Measurements from ENCODE around the gene DNASE1L1. TPM values are rescaled to one million over a fixed set of nuclear protein-coding genes. Genes with fewer than 3 reads are reported as not detected.

DNASE1L1 gene
- polyA plus RNA-seq, 1 of the 3 experiments (the other 2 are of a cell fraction), result 18.2 TPM

DNA sequence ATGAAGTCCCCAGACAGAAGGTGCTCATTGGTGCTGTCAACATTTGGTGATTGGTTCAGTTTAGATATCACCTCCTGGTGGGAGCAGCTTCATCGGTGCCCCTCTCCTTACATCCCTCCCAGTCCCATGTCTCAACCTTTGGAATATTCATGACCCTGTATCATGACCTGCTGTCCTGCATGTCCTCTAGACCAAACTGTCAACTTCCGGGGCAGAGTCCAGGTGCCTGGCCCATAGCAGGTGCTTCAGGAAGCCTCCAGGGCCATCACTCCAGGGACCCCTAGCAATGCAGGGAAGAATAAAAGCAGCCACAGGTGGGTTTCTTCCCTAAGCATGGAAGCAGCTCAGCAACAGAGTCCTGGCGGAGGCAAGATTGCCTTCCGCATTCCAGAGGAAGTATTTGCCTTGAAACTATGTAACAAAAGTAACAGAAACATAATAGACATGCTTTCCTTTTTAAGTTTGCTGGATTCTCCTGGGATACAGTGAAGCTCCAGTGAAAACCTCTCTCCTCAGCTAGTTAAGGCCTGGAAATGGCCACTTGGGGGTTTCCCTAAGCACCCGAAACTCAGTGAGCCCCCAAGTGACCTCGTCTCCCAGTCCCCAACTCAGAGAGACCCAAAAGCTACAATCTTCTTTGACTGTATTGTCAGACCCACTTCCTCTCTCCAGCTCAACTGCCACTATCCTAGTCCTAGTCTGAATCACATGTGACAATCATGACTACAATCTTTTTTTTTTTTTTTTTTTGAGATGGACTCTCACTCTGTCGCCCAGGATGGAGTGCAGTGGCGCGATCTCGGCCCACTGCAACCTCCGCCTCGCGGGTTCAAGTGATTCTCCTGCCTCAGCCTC is 18.1 kb upstream of the DNASE1L1 start:
- H3K27me3 ChIP-seq (ENCODE audit: insufficient read depth), result peaks cover 9% of the 10 kb centered on the region
- TF ChIP-seq, protein P1, sequence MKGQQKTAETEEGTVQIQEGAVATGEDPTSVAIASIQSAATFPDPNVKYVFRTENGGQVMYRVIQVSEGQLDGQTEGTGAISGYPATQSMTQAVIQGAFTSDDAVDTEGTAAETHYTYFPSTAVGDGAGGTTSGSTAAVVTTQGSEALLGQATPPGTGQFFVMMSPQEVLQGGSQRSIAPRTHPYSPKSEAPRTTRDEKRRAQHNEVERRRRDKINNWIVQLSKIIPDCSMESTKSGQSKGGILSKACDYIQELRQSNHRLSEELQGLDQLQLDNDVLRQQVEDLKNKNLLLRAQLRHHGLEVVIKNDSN (IDR thresholded peaks at IDR 0.05; ENCODE audit: borderline replicate concordance, low read depth), result no peak
- TF ChIP-seq FOXJ3 (CRISPR knock-in tag; IDR thresholded peaks at IDR 0.05) (no peak), RFX5 (IDR thresholded peaks at IDR 0.05; ENCODE audit: low read length) (no peak), FOXM1 (IDR thresholded peaks at IDR 0.05; ENCODE audit: low read depth) (no peak), GABPA (IDR thresholded peaks at IDR 0.05; ENCODE audit: low read depth) (no peak), ELF1 (IDR thresholded peaks at IDR 0.05) (no peak), YY1 (IDR thresholded peaks at IDR 0.05; ENCODE audit: low read depth) (no peak), CHD2 (IDR thresholded peaks at IDR 0.05; ENCODE audit: low read length, partially characterized antibody) (no peak), MXI1 (IDR thresholded peaks at IDR 0.05; ENCODE audit: low read depth, low read length) (no peak), SIN3A (IDR thresholded peaks at IDR 0.05; ENCODE audit: borderline replicate concordance, low read depth, low read length) (no peak), NFIC (IDR thresholded peaks at IDR 0.05; ENCODE audit: borderline replicate concordance) (no peak), RCOR1 (IDR thresholded peaks at IDR 0.05; ENCODE audit: low read length) (no peak)
- TF ChIP-seq, protein P2, sequence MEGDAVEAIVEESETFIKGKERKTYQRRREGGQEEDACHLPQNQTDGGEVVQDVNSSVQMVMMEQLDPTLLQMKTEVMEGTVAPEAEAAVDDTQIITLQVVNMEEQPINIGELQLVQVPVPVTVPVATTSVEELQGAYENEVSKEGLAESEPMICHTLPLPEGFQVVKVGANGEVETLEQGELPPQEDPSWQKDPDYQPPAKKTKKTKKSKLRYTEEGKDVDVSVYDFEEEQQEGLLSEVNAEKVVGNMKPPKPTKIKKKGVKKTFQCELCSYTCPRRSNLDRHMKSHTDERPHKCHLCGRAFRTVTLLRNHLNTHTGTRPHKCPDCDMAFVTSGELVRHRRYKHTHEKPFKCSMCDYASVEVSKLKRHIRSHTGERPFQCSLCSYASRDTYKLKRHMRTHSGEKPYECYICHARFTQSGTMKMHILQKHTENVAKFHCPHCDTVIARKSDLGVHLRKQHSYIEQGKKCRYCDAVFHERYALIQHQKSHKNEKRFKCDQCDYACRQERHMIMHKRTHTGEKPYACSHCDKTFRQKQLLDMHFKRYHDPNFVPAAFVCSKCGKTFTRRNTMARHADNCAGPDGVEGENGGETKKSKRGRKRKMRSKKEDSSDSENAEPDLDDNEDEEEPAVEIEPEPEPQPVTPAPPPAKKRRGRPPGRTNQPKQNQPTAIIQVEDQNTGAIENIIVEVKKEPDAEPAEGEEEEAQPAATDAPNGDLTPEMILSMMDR (IDR thresholded peaks at IDR 0.05), result no peak
- TF ChIP-seq, protein P3, sequence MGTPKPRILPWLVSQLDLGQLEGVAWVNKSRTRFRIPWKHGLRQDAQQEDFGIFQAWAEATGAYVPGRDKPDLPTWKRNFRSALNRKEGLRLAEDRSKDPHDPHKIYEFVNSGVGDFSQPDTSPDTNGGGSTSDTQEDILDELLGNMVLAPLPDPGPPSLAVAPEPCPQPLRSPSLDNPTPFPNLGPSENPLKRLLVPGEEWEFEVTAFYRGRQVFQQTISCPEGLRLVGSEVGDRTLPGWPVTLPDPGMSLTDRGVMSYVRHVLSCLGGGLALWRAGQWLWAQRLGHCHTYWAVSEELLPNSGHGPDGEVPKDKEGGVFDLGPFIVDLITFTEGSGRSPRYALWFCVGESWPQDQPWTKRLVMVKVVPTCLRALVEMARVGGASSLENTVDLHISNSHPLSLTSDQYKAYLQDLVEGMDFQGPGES (IDR thresholded peaks at IDR 0.05; ENCODE audit: low read depth, low read length), result no peak
- peaks cover 22% of the 10 kb centered on the region; the same call in 1 of the 2 replicates for H3K79me2 ChIP-seq (ENCODE audit: insufficient read depth)
- no peak overlapping the region for H2AFZ ChIP-seq (ENCODE audit: low read depth)
- ChIA-PET POLR2A (interaction anchor here (0.7 kb wide), 1 partner anchor 500 kb away, joined by 3 read pairs; no protein-coding TSS in a partner anchor), CTCF (interaction anchor here (0.6 to 0.7 kb wide), 2 partner anchors 290 to 672 kb away, joined by 3 read pairs; no protein-coding TSS in a partner anchor)
- H3K9me3 ChIP-seq, result no peaks in the 10 kb centered on the region
- H3K27ac ChIP-seq (ENCODE audit: low read depth in 2 of 2, low read length in 1 of 2), result no peak overlapping the region
- DNase-seq, result no peak
- H4K20me1 ChIP-seq (ENCODE audit: insufficient read depth), result no peaks in the 10 kb centered on the region
- no peaks in the 10 kb centered on the region for H3F3A ChIP-seq (replicated peaks; ENCODE audit: insufficient read depth)
- WGBS (ENCODE audit: low lambda C conversion rate), result 37% methylated on average over 12 of the region's 13 CpGs
- H3K4me3 ChIP-seq (ENCODE audit: low read depth in 2 of 2, low read length in 1 of 2), result no peak overlapping the region
- H3K9ac ChIP-seq, result no peak overlapping the region
- H3K4me1 ChIP-seq (ENCODE audit: control insufficient read depth in 1 of 2, insufficient read depth in 2 of 2, low read depth in 1 of 2, low read length in 1 of 2), result peaks cover 0 to 6% of the 10 kb centered on the region in 2 experiments; a peak in 1 of 4 replicates
- no peak overlapping the region for H3K4me2 ChIP-seq
- H3K9me2 ChIP-seq, result no peaks in the 10 kb centered on the region
- no peaks in the 10 kb centered on the region for H3K36me3 ChIP-seq (replicated peaks in 1 of 2; ENCODE audit: control insufficient read depth in 1 of 2, insufficient read depth in 2 of 2, low read length in 1 of 2)

All from SK-N-SH (cell line).